GM12874 (cell line): Measurements from ENCODE around the gene CHRNA10.

Source experiments
- CTCF ChIP-seq: IDR thresholded peaks from 2 replicates; pipeline ENCODE4 v1.5.1; 2011; ENCODE audit warnings: low read depth, mild to moderate bottlenecking, control low read depth, low read length, moderate library complexity; ENCODE audit not compliant: insufficient read depth

Gene CHRNA10

GRCh38 chr11:3644817-3645235 lies 26.4 kb downstream of the CHRNA10 start, which contains the start of gene ART1:
Gene ART1 (plus strand): TSS chr11:3645128. CDS start chr11:3659214, 14,086 bp downstream.
- no peak for TF ChIP-seq CTCF

- no peak for TF ChIP-seq CTCF
These were observed 28.9 kb downstream of the CHRNA10 start for GRCh38 chr11:3642071-3642951.

DNA sequence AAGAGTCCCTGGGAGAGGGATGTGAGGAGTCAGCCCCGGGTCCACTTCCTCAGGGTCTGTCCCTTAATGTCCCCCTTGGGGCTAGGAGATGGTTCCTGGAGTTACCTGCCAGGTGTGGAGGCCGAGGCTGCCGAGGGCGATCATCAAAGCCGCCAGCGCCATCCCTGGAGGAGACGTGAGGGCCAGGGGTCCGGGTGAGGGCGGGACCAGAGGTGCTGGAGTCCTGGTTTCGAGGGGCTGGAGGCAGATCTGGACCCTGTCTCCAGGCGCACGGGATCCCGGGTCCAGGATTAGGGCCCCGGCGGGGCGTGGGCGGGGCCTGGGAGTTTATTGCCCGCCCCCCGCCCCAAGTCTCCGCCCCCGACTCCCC lies 29.5 kb downstream of the CHRNA10 start, which contains the start of gene ART5:
Gene ART5, minus strand, starts transcription at position 292 of the 370 bp plus-strand sequence. Its CDS starts 130 bp downstream, at position 162.
- TF ChIP-seq CTCF: no peak

- TF ChIP-seq CTCF: no peak
These were observed 30.0 kb downstream of the CHRNA10 start for GRCh38 chr11:3641191-3641590.

GRCh38 chr11:3639841-3640240 lies 31.3 kb downstream of the CHRNA10 start:
- TF ChIP-seq CTCF: no peak

- no peak for TF ChIP-seq CTCF
These were observed 32.7 kb downstream of the CHRNA10 start for GRCh38 chr11:3638513-3638912.

GRCh38 chr11:3637201-3637600 lies 34.0 kb downstream of the CHRNA10 start:
- no peak for TF ChIP-seq CTCF
